ENCODE results near the gene TAF4. TPM values are rescaled to one million over a fixed set of nuclear protein-coding genes. Genes with fewer than 3 reads are reported as not detected.

Gene TAF4
- total RNA-seq, 3 donors from 2014 or later: 11.1 to 13.0 (median 12.7) TPM

GRCh38 chr20:61976263-61976643, 89.4 kb downstream of the TAF4 start:
- Histone ChIP-seq H3K27me3 (no peaks in the 10 kb centered on the region), H3K4me1 (no peaks in the 10 kb centered on the region), H3K9me3 (no peaks in the 10 kb centered on the region), H3K27ac (no peak overlapping the region), H3K36me3 (peaks cover 5% of the 10 kb centered on the region), H3K4me3 (no peak overlapping the region)
- no peak for DNase-seq (ENCODE audit: low spot score in 2 of 2)
- intact Hi-C loops (cut with DNase I; ENCODE audit: low total_unique reads): no loop called here
- TF ChIP-seq POLR2A (IDR thresholded peaks at IDR 0.05) (no peak), POLR2AphosphoS5 (IDR thresholded peaks at IDR 0.05) (no peak)
- TF ChIP-seq, protein P1, sequence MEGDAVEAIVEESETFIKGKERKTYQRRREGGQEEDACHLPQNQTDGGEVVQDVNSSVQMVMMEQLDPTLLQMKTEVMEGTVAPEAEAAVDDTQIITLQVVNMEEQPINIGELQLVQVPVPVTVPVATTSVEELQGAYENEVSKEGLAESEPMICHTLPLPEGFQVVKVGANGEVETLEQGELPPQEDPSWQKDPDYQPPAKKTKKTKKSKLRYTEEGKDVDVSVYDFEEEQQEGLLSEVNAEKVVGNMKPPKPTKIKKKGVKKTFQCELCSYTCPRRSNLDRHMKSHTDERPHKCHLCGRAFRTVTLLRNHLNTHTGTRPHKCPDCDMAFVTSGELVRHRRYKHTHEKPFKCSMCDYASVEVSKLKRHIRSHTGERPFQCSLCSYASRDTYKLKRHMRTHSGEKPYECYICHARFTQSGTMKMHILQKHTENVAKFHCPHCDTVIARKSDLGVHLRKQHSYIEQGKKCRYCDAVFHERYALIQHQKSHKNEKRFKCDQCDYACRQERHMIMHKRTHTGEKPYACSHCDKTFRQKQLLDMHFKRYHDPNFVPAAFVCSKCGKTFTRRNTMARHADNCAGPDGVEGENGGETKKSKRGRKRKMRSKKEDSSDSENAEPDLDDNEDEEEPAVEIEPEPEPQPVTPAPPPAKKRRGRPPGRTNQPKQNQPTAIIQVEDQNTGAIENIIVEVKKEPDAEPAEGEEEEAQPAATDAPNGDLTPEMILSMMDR (IDR thresholded peaks at IDR 0.05): no peak

DNA sequence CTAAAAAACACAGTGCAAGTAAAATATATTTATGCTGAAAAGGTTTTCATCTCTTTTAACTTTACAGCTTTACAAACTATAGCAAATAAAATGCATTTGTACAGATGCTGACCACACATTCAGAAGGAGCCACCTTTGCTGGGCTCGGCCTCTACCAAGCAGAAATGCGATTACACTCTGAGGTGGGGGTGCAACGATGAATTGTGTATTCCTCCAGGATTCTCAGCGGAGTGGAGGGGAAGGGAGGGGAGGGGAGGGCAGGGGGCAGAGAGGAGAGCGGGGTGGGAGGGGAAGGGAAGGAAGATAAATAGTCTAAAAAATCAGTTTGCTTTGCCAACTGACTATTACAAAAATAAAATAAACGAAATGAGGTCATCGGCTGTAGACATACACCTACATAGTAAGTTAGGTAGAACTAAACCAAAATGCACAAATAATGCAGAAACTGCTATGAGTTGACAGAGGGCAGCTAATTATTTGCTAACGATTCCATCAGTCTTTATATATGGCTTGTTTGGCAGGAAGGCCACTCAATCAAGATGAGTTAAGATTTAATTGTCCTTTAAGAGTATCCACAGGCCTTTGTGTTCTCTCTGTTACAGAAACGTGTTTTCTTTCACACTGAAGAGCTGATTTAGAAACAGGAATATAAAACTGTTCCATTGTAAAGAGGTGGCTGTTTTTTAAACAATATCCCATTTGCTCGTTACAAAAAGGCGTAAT, 90.1 kb downstream of the TAF4 start:
- intact Hi-C loops (cut with DNase I; ENCODE audit: low total_unique reads): no loop called here
- no peaks in the 10 kb centered on the region for H3K9me3 ChIP-seq
- DNase-seq (ENCODE audit: low spot score in 2 of 2): no peak
- H3K27me3 ChIP-seq: no peaks in the 10 kb centered on the region
- peaks cover 5% of the 10 kb centered on the region for H3K36me3 ChIP-seq
- no peak overlapping the region for H3K27ac ChIP-seq
- TF ChIP-seq POLR2AphosphoS5 (IDR thresholded peaks at IDR 0.05): no peak
- TF ChIP-seq POLR2A (IDR thresholded peaks at IDR 0.05): no peak
- TF ChIP-seq, protein P1 (IDR thresholded peaks at IDR 0.05): no peak
- H3K4me1 ChIP-seq: no peaks in the 10 kb centered on the region
- H3K4me3 ChIP-seq: no peak overlapping the region

DNA sequence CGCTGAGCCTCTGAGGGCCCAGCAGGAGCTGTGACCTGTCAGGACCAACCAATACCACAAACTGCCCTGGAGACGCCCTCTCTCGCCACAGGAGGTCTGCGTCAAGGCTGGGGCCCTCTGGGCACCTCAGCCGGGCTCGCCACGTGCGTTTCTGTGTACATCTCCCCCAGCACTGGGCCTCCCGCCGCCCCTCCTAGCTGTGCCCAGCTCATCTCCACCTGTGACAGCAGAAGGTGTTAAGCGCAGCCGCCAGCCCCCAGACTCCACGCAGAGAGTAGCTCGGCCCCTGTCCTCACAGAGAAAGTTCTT, 91.4 kb downstream of the TAF4 start:
- no peak for TF ChIP-seq POLR2A (IDR thresholded peaks at IDR 0.05)
- TF ChIP-seq, protein P1 (IDR thresholded peaks at IDR 0.05): no peak
- TF ChIP-seq POLR2AphosphoS5 (IDR thresholded peaks at IDR 0.05): no peak
- no peak for DNase-seq (ENCODE audit: low spot score in 2 of 2)
- H3K4me1 ChIP-seq: no peaks in the 10 kb centered on the region
- intact Hi-C loops (cut with DNase I; ENCODE audit: low total_unique reads): no loop called here
- no peak overlapping the region for H3K27ac ChIP-seq
- H3K36me3 ChIP-seq: peaks cover 5% of the 10 kb centered on the region
- H3K27me3 ChIP-seq: no peaks in the 10 kb centered on the region
- no peaks in the 10 kb centered on the region for H3K9me3 ChIP-seq
- no peak overlapping the region for H3K4me3 ChIP-seq

- DNase-seq (ENCODE audit: low spot score in 2 of 2): no peak
- no peaks in the 10 kb centered on the region for H3K4me1 ChIP-seq
- H3K9me3 ChIP-seq: no peaks in the 10 kb centered on the region
- no peak for TF ChIP-seq POLR2AphosphoS5 (IDR thresholded peaks at IDR 0.05)
- TF ChIP-seq POLR2A (IDR thresholded peaks at IDR 0.05): no peak
- TF ChIP-seq, protein P1 (IDR thresholded peaks at IDR 0.05): no peak
- intact Hi-C loops (cut with DNase I; ENCODE audit: low total_unique reads): no loop called here
- H3K27ac ChIP-seq: no peak overlapping the region
- no peak overlapping the region for H3K4me3 ChIP-seq
- H3K27me3 ChIP-seq: no peaks in the 10 kb centered on the region
- H3K36me3 ChIP-seq: peaks cover 5% of the 10 kb centered on the region
Observed at GRCh38 chr20:61973515-61974356, 91.9 kb downstream of the TAF4 start.
